Muscle layer of duodenum (tissue), 2 donors: ENCODE measurements around the gene FBXO24.
"Not testable (repeated sequence)": the region's sequence is repeated elsewhere in the genome, so short reads cannot be mapped to it uniquely, and the experiment has no call there.

Experiments
- H3K27ac ChIP-seq: one replicate; pipeline ENCODE4 v1.7.0; 2013; ENCODE audit warnings: mild to moderate bottlenecking, low read length
- H3K27me3 ChIP-seq: one replicate; pipeline ENCODE4 v1.7.0; 2013; ENCODE audit warnings: low read depth, mild to moderate bottlenecking, control low read depth, low read length
- H3K36me3 ChIP-seq, 2 donors: one replicate each; pipeline ENCODE4 v1.7.0; 2013; ENCODE audit warnings: low read length in 2 of 2, control low read depth in 1 of 2, mild to moderate bottlenecking in 1 of 2; ENCODE audit not compliant: insufficient read depth in 2 of 2, control insufficient read depth in 1 of 2
- H3K4me1 ChIP-seq, 2 donors: one replicate each; pipeline ENCODE4 v1.7.0; 2013; ENCODE audit warnings: low read length in 2 of 2, mild to moderate bottlenecking in 2 of 2, control low read depth in 1 of 2, moderate library complexity in 1 of 2; ENCODE audit not compliant: insufficient read depth in 2 of 2, control insufficient read depth in 1 of 2
- H3K4me3 ChIP-seq, 2 donors: one replicate each; pipeline ENCODE4 v1.7.0; 2013; ENCODE audit warnings: low read length in 2 of 2, low read depth in 1 of 2, mild to moderate bottlenecking in 1 of 2
- H3K9me3 ChIP-seq, 2 donors: one replicate each; pipeline ENCODE4 v1.7.0; 2013; ENCODE audit warnings: low read length in 2 of 2, control low read depth in 1 of 2, mild to moderate bottlenecking in 1 of 2; ENCODE audit not compliant: control insufficient read depth in 1 of 2
- donor health status: healthy.

FBXO24 gene

GRCh38 chr7:100561491-100562194 lies 24.5 kb upstream of the FBXO24 start:
- Histone ChIP-seq H3K4me1 (peaks cover 0 to 5% of the 10 kb centered on the region in 2 donors), H3K36me3 (peaks cover 4 to 22% of the 10 kb centered on the region in 2 donors), H3K9me3 (no peaks in the 10 kb centered on the region), H3K27me3 (no peaks in the 10 kb centered on the region), H3K27ac (no peak overlapping the region), H3K4me3 (no peak overlapping the region)

GRCh38 chr7:100562195-100563099 lies 23.7 kb upstream of the FBXO24 start:
- Histone ChIP-seq H3K9me3 (no peaks in the 10 kb centered on the region), H3K27me3 (no peaks in the 10 kb centered on the region), H3K27ac (no peak overlapping the region), H3K4me3 (no peak overlapping the region), H3K36me3 (peaks cover 4 to 18% of the 10 kb centered on the region in 2 donors), H3K4me1 (peaks cover 0 to 5% of the 10 kb centered on the region in 2 donors)

- H3K4me1 ChIP-seq: peaks cover 0 to 5% of the 10 kb centered on the region in 2 donors
- no peaks in the 10 kb centered on the region for H3K27me3 ChIP-seq
- H3K4me3 ChIP-seq: no peak overlapping the region
- no peaks in the 10 kb centered on the region for H3K9me3 ChIP-seq
- peaks cover 4 to 18% of the 10 kb centered on the region in 2 donors for H3K36me3 ChIP-seq
- no peak overlapping the region for H3K27ac ChIP-seq
Measured at GRCh38 chr7:100563100-100563564, 23.0 kb upstream of the FBXO24 start.

GRCh38 chr7:100563809-100564400 lies 22.2 kb upstream of the FBXO24 start:
- H3K36me3 ChIP-seq: peaks cover 4 to 18% of the 10 kb centered on the region in 2 donors
- H3K27ac ChIP-seq: no peak overlapping the region
- H3K4me3 ChIP-seq: no peak overlapping the region
- no peaks in the 10 kb centered on the region for H3K9me3 ChIP-seq
- H3K4me1 ChIP-seq: peaks cover 0 to 5% of the 10 kb centered on the region in 2 donors
- no peaks in the 10 kb centered on the region for H3K27me3 ChIP-seq

- not testable (repeated sequence) for H3K27ac ChIP-seq, H3K27me3 ChIP-seq
- peaks cover 4 to 18% of the 10 kb centered on the region in 2 donors for H3K36me3 ChIP-seq
Measured at GRCh38 chr7:100564405-100564804, 21.7 kb upstream of the FBXO24 start.

GRCh38 chr7:100565133-100565571 lies 21.0 kb upstream of the FBXO24 start:
- Histone ChIP-seq H3K4me3 (no peak overlapping the region), H3K27ac (no peak overlapping the region), H3K4me1 (peaks cover 0 to 10% of the 10 kb centered on the region in 2 donors), H3K27me3 (no peaks in the 10 kb centered on the region), H3K9me3 (no peaks in the 10 kb centered on the region), H3K36me3 (peaks cover 4 to 18% of the 10 kb centered on the region in 2 donors)

More at GRCh38 chr7:100564405-100564804, 21.7 kb upstream of the FBXO24 start:
- H3K9me3 ChIP-seq, H3K4me3 ChIP-seq, H3K4me1 ChIP-seq: not testable (repeated sequence)

- Histone ChIP-seq H3K27me3 (no peaks in the 10 kb centered on the region), H3K27ac (no peak overlapping the region), H3K9me3 (no peaks in the 10 kb centered on the region), H3K36me3 (peaks cover 4 to 18% of the 10 kb centered on the region in 2 donors), H3K4me1 (peaks cover 0 to 19% of the 10 kb centered on the region in 2 donors), H3K4me3 (no peak overlapping the region)
Measured at GRCh38 chr7:100566018-100566531, 20.1 kb upstream of the FBXO24 start.

GRCh38 chr7:100567031-100567730 lies 18.9 kb upstream of the FBXO24 start:
- no peaks in the 10 kb centered on the region for H3K9me3 ChIP-seq
- H3K27ac ChIP-seq: no peak overlapping the region
- H3K27me3 ChIP-seq: no peaks in the 10 kb centered on the region
- H3K4me3 ChIP-seq: no peak overlapping the region
- peaks cover 0 to 21% of the 10 kb centered on the region in 2 donors for H3K4me1 ChIP-seq
- H3K36me3 ChIP-seq: peaks cover 4 to 15% of the 10 kb centered on the region in 2 donors

- H3K4me3 ChIP-seq: no peak overlapping the region
- no peak overlapping the region for H3K27ac ChIP-seq
- H3K9me3 ChIP-seq: no peaks in the 10 kb centered on the region
- peaks cover 3 to 9% of the 10 kb centered on the region in 2 donors for H3K36me3 ChIP-seq
- peaks cover 0 to 21% of the 10 kb centered on the region in 2 donors for H3K4me1 ChIP-seq
- no peaks in the 10 kb centered on the region for H3K27me3 ChIP-seq
Measured at GRCh38 chr7:100567751-100568175, 18.4 kb upstream of the FBXO24 start.

GRCh38 chr7:100568176-100568895 lies 17.8 kb upstream of the FBXO24 start:
- Histone ChIP-seq H3K9me3 (no peaks in the 10 kb centered on the region), H3K36me3 (peaks cover 0 to 3% of the 10 kb centered on the region in 2 donors), H3K27me3 (no peaks in the 10 kb centered on the region), H3K27ac (no peak overlapping the region), H3K4me3 (no peak overlapping the region), H3K4me1 (peaks cover 0 to 21% of the 10 kb centered on the region in 2 donors)
